IMR-90 (cell line): ENCODE data around the gene PARK7. TPM values are rescaled to one million over a fixed set of nuclear protein-coding genes. Genes with fewer than 3 reads are reported as not detected.

Experiments used
- ATAC-seq: fragments of 200-7000 bp; cut with Tn5 transposase; 2 replicates; pipeline ENCODE4 v1.9.1; 2020; ENCODE audit warnings: low read depth, mild to moderate bottlenecking, moderate library complexity
- BruUV-seq: library from RNA; stranded (reverse); fragments of 400-500 nt; replicated peaks from 2 replicates; lab custom pipeline; 2021; lab: Mats Ljungman, UMichigan
- CTCF ChIA-PET: fragments of 300-600 bp; formaldehyde crosslinking; extraction: SDS; loops from one replicate; lab custom pipeline; 2021; ENCODE audit warnings: antibody characterized with exemption; lab: Yijun Ruan, JAX
- POLR2A ChIA-PET: fragments of 300-600 bp; sonication (Branson Sonifier 250); formaldehyde crosslinking; loops from one replicate; lab custom pipeline; 2022; ENCODE audit warnings: antibody characterized with exemption; ENCODE audit not compliant: unreplicated experiment; lab: Charles Lee
- DNase-seq: peaks from one replicate; pipeline ENCODE4 v3.0.0; 2013
- H2AFZ ChIP-seq: replicated peaks from 2 replicates; pipeline ENCODE3; 2013; ENCODE audit warnings: low read length, mild to moderate bottlenecking; ENCODE audit not compliant: poor library complexity
- H2AK5ac ChIP-seq: 2 replicates; pipeline ENCODE4 v1.6.1; 2013; ENCODE audit warnings: low read depth, low read length, inconsistent platforms
- H2AK9ac ChIP-seq: replicated peaks from 2 replicates; pipeline ENCODE3; 2013; ENCODE audit warnings: mild to moderate bottlenecking, low read depth, low read length, moderate library complexity; ENCODE audit not compliant: poor library complexity
- H2BK120ac ChIP-seq: 2 replicates; pipeline ENCODE4 v1.6.1; 2013; ENCODE audit warnings: low read depth, low read length, inconsistent platforms
- H2BK15ac ChIP-seq: 3 replicates; pipeline ENCODE4 v1.6.1; 2013; ENCODE audit warnings: low read depth, low read length, inconsistent platforms
- H2BK20ac ChIP-seq: 2 replicates; pipeline ENCODE4 v1.6.1; 2013; ENCODE audit warnings: low read depth, mild to moderate bottlenecking, inconsistent platforms, low read length, moderate library complexity
- H2BK5ac ChIP-seq: 2 replicates; pipeline ENCODE4 v1.6.1; 2013; ENCODE audit warnings: mild to moderate bottlenecking, low read depth, low read length, inconsistent platforms; ENCODE audit not compliant: poor library complexity, severe bottlenecking
- H3K14ac ChIP-seq: replicated peaks from 2 replicates; pipeline ENCODE4 v1.6.1; 2013; ENCODE audit warnings: low read depth, low read length, inconsistent platforms
- H3K18ac ChIP-seq: 2 replicates; pipeline ENCODE4 v1.6.1; 2013; ENCODE audit warnings: low read depth, low read length, control low read depth
- H3K23ac ChIP-seq: 2 replicates; pipeline ENCODE4 v1.6.1; 2013; ENCODE audit warnings: low read depth, low read length, inconsistent platforms
- H3K27ac ChIP-seq: 2 replicates; pipeline ENCODE4 v1.5.1; 2013; ENCODE audit warnings: mild to moderate bottlenecking, control low read depth, low read length; ENCODE audit not compliant: insufficient read depth
- H3K27me3 ChIP-seq: 2 replicates; pipeline ENCODE4 v1.6.1; 2013; ENCODE audit warnings: low read length; ENCODE audit not compliant: control insufficient read depth, insufficient read depth
- H3K36me3 ChIP-seq: 2 replicates; pipeline ENCODE4 v1.6.1; 2013; ENCODE audit warnings: low read length, mixed read lengths; ENCODE audit not compliant: control insufficient read depth, insufficient read depth
- H3K4ac ChIP-seq: 2 replicates; pipeline ENCODE4 v1.6.1; 2013; ENCODE audit warnings: low read depth, low read length, inconsistent platforms
- H3K4me1 ChIP-seq: 2 replicates; pipeline ENCODE4 v1.6.1; 2013; ENCODE audit warnings: low read length, mixed read lengths; ENCODE audit not compliant: control insufficient read depth, insufficient read depth
- H3K4me2 ChIP-seq: 2 replicates; pipeline ENCODE4 v1.6.1; 2013; ENCODE audit warnings: low read depth, mild to moderate bottlenecking, control low read depth, low read length, moderate library complexity
- H3K4me3 ChIP-seq: 2 replicates; pipeline ENCODE4 v1.5.1; 2013; ENCODE audit warnings: low read depth, mild to moderate bottlenecking, control low read depth, low read length, moderate library complexity; ENCODE audit not compliant: insufficient read depth
- H3K56ac ChIP-seq: 2 replicates; pipeline ENCODE4 v1.6.1; 2013; ENCODE audit warnings: low read length, inconsistent platforms; ENCODE audit not compliant: insufficient read depth; ENCODE audit errors: extremely low read depth
- H3K79me1 ChIP-seq, 2 experiments: 2 replicates each; pipeline ENCODE4 v1.6.1; 2013; ENCODE audit warnings: low read length in 2 of 2, inconsistent platforms in 1 of 2, low read depth in 1 of 2
- H3K9ac ChIP-seq: 2 replicates; pipeline ENCODE4 v1.6.1; 2013; ENCODE audit warnings: low read depth, low read length, control low read depth
- H3K9me1 ChIP-seq: 2 replicates; pipeline ENCODE4 v1.6.1; 2013; ENCODE audit warnings: low read length, inconsistent platforms; ENCODE audit not compliant: insufficient read depth
- H3K9me3 ChIP-seq: 2 replicates; pipeline ENCODE4 v1.6.1; 2013; ENCODE audit warnings: low read length; ENCODE audit not compliant: control insufficient read depth, insufficient read depth
- H4K20me1 ChIP-seq: 2 replicates; pipeline ENCODE4 v1.6.1; 2013; ENCODE audit warnings: low read length, inconsistent platforms; ENCODE audit not compliant: insufficient read depth
- H4K5ac ChIP-seq: 2 replicates; pipeline ENCODE4 v1.6.1; 2013; ENCODE audit warnings: mild to moderate bottlenecking, low read depth, low read length, control low read depth
- H4K8ac ChIP-seq, 2 experiments: 2 replicates each; pipeline ENCODE4 v1.6.1; 2013; ENCODE audit warnings: low read depth in 2 of 2, low read length in 2 of 2, control low read depth in 1 of 2, inconsistent platforms in 1 of 2
- H4K91ac ChIP-seq: 2 replicates; pipeline ENCODE4 v1.6.1; 2013; ENCODE audit warnings: low read depth, low read length, inconsistent platforms; ENCODE audit not compliant: insufficient read depth
- BHLHE40 ChIP-seq: fragments of 150-350 bp; IDR thresholded peaks from 2 replicates; pipeline ENCODE4 v1.6.1; 2016; ENCODE audit warnings: mild to moderate bottlenecking, low read depth, low read length
- CEBPB ChIP-seq: IDR thresholded peaks from 2 replicates; pipeline ENCODE4 v1.6.1; 2012; ENCODE audit warnings: low read depth, low read length, improper control_type of control experiment
- CHD1 ChIP-seq: IDR thresholded peaks from 2 replicates; pipeline ENCODE4 v1.6.1; 2012; ENCODE audit warnings: low read depth, low read length, improper control_type of control experiment
- RFX5 ChIP-seq: IDR thresholded peaks from 2 replicates; pipeline ENCODE4 v1.8.0; 2012; ENCODE audit warnings: low read depth, mild to moderate bottlenecking, low read length, moderate library complexity
- WGBS, 2 experiments: methylation state at CpG; one replicate each; pipeline versions ENCODE4 v1.1.5 to v1.1.7; 2013; ENCODE audit warnings: missing lambda C conversion rate in 2 of 2; ENCODE audit not compliant: insufficient read length in 1 of 2; ENCODE audit errors: extremely low coverage in 2 of 2; 5-methylcytosine and 5-hydroxymethylcytosine counted together
- dilution Hi-C: fragments of 300-500 bp; cut with HindIII; formaldehyde crosslinking; loops from one replicate; pipeline ENCODE4 v1.14.3; 2018; ENCODE audit warnings: low sequenced_read_pairs; ENCODE audit not compliant: unreplicated experiment
- in situ Hi-C: fragments of 300-500 bp; cut with MboI; formaldehyde crosslinking; loops from 3 replicates; pipeline ENCODE4 v1.14.3; 2019; ENCODE audit warnings: low sequenced_read_pairs, inconsistent platforms, mixed read lengths
- intact Hi-C: fragments of 100-400 bp; cut with micrococcal nuclease; formaldehyde crosslinking; loops from 2 replicates; pipeline ENCODE4 v1.10.0; 2022
- polyA plus RNA-seq, 3 experiments: library from polyadenylated mRNA; depleted of rRNA; stranded (reverse); fragments of >200 nt; gene quantifications; 2 replicates each; pipeline ENCODE4 v1.2.3, GENCODE V29; 2012; ENCODE audit warnings: low replicate concordance in 1 of 3
- total RNA-seq: library from RNA; depleted of rRNA; stranded (reverse); fragments of >200 nt; gene quantifications from 2 replicates; pipeline ENCODE4 v1.2.3, GENCODE V29; 2012
- TF ChIP-seq, protein P1 (sequence below): fragments of 150-350 bp; IDR thresholded peaks from 2 replicates; pipeline ENCODE4 v1.6.1; 2017; ENCODE audit warnings: mild to moderate bottlenecking, antibody characterized with exemption, low read length, low read depth
- TF ChIP-seq, protein P2 (sequence below): conservative IDR thresholded peaks from 2 replicates; pipeline ENCODE4 v1.5.1; 2012; ENCODE audit warnings: mild to moderate bottlenecking, low read depth, low read length, improper control_type of control experiment
- TF ChIP-seq, protein P3 (sequence below): fragments of 150-350 bp; IDR thresholded peaks from 2 replicates; pipeline ENCODE4 v1.6.1; 2016; ENCODE audit warnings: low read depth, mild to moderate bottlenecking, low read length, moderate library complexity, borderline replicate concordance

Gene PARK7
- total and polyA plus RNA-seq, 2 of the 4 experiments (the other 2 are of a cell fraction): 207 to 357 TPM

DNA sequence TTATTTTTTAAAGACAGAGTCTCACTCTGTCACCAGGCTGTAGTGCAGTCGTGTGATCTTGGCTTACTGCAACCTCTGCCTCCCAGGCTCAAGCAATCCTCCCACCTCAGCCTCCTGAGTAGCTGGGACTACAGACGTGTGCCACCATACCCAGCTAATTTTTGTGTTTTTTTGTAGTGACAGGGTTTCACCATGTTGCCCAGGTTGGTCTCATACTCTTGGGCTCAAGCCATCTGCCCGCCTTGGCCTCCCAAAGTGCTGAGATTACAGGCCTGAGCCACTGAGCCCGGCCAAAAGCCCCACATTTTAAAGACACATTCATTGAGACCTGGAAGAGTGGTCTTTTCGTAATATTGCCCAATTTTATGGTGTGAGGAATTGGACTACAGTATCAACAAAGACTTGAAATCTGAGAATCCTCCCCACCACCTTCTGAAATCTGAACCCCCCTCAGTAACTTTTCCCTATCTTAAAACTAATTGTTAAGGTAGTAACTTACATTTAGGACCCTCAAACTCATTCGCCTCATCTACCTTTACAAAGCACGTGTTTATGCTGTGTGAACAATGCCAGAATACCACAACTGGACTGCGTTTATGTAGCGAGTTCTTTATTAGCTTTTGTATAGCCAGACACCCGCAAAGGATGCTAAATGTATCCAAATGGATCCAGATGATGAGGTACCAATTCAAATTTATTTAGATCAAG is 61.9 kb downstream of the PARK7 start:
- no peak overlapping the region for H3K56ac ChIP-seq
- peaks cover 76% of the 10 kb centered on the region for H4K20me1 ChIP-seq
- dilution Hi-C loops: loop anchor here (25.0 kb wide), 1 partner anchor 289 kb away; the partner anchor contains the start of gene SLC45A1
- TF ChIP-seq CEBPB: no peak
- TF ChIP-seq CHD1: 0 out of 2 replicates have a peak, but pooled peaks have one; percentile 83
- TF ChIP-seq RFX5: no peak
- TF ChIP-seq, protein P1, sequence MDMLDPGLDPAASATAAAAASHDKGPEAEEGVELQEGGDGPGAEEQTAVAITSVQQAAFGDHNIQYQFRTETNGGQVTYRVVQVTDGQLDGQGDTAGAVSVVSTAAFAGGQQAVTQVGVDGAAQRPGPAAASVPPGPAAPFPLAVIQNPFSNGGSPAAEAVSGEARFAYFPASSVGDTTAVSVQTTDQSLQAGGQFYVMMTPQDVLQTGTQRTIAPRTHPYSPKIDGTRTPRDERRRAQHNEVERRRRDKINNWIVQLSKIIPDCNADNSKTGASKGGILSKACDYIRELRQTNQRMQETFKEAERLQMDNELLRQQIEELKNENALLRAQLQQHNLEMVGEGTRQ: no peak
- TF ChIP-seq BHLHE40: no peak
- TF ChIP-seq, protein P2, sequence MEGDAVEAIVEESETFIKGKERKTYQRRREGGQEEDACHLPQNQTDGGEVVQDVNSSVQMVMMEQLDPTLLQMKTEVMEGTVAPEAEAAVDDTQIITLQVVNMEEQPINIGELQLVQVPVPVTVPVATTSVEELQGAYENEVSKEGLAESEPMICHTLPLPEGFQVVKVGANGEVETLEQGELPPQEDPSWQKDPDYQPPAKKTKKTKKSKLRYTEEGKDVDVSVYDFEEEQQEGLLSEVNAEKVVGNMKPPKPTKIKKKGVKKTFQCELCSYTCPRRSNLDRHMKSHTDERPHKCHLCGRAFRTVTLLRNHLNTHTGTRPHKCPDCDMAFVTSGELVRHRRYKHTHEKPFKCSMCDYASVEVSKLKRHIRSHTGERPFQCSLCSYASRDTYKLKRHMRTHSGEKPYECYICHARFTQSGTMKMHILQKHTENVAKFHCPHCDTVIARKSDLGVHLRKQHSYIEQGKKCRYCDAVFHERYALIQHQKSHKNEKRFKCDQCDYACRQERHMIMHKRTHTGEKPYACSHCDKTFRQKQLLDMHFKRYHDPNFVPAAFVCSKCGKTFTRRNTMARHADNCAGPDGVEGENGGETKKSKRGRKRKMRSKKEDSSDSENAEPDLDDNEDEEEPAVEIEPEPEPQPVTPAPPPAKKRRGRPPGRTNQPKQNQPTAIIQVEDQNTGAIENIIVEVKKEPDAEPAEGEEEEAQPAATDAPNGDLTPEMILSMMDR: no peak
- TF ChIP-seq, protein P3, sequence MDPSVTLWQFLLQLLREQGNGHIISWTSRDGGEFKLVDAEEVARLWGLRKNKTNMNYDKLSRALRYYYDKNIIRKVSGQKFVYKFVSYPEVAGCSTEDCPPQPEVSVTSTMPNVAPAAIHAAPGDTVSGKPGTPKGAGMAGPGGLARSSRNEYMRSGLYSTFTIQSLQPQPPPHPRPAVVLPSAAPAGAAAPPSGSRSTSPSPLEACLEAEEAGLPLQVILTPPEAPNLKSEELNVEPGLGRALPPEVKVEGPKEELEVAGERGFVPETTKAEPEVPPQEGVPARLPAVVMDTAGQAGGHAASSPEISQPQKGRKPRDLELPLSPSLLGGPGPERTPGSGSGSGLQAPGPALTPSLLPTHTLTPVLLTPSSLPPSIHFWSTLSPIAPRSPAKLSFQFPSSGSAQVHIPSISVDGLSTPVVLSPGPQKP: no peak
- H3K4me3 ChIP-seq: peak overlapping the region; percentile 66
- intact Hi-C loops: loop anchor here (5.0 kb wide), 1 partner anchor 356 kb away; no protein-coding TSS in a partner anchor
- H2BK5ac ChIP-seq: peak overlapping the region; percentile 41
- H2AK9ac ChIP-seq: no peak overlapping the region
- H3K9me1 ChIP-seq: peaks cover 14% of the 10 kb centered on the region
- H3K4me2 ChIP-seq: peak overlapping the region; percentile 98
- 0 out of 4 replicates have a peak overlapping the region, but pooled peaks of 1 of the 2 experiments have one; percentile 11 for H4K8ac ChIP-seq
- H2AK5ac ChIP-seq: no peak overlapping the region
- in situ Hi-C loops: no loop called here
- ChIA-PET CTCF (interaction anchor here (0.6 kb wide), 1 partner anchor 9 kb away, joined by 3 read pairs; no protein-coding TSS in a partner anchor), POLR2A (no interaction called here)
- 0 out of 2 replicates have a peak overlapping the region, but pooled peaks have one; percentile 10 for H4K5ac ChIP-seq
- peaks cover 3% of the 10 kb centered on the region for H3K36me3 ChIP-seq
- peak overlapping the region; percentile 66; the same call in 1 of the 2 replicates for H3K9ac ChIP-seq
- ATAC-seq (no peak), DNase-seq (no peak)
- no peak overlapping the region for H2BK20ac ChIP-seq
- no peak overlapping the region for H2AFZ ChIP-seq
- no peak overlapping the region for H2BK120ac ChIP-seq
- WGBS, 2 experiments: 53% methylated on average over 2 of the region's 10 CpGs; no CpG with 5 or more reads in 1 of the 2 experiments
- H2BK15ac ChIP-seq: no peak overlapping the region
- H3K9me3 ChIP-seq: no peaks in the 10 kb centered on the region
- H4K91ac ChIP-seq: no peak overlapping the region
- no TSS peak for BruUV-seq
- 0 out of 2 replicates have a peak overlapping the region, but pooled peaks have one; percentile 35 for H3K18ac ChIP-seq
- H3K79me1 ChIP-seq: peaks cover 4 to 58% of the 10 kb centered on the region in 2 experiments; a peak in 2 of 4 replicates
- no peak overlapping the region for H3K27ac ChIP-seq
- H3K27me3 ChIP-seq: no peaks in the 10 kb centered on the region
- no peak overlapping the region for H3K4ac ChIP-seq
- H3K23ac ChIP-seq: peak overlapping the region; percentile 2; the same call in 1 of the 2 replicates
- peaks cover 21% of the 10 kb centered on the region for H3K4me1 ChIP-seq
- H3K14ac ChIP-seq: peak overlapping the region; percentile 72
